ENCODE results near the gene PGM2L1. TPM values are rescaled to one million over a fixed set of nuclear protein-coding genes. Genes with fewer than 3 reads are reported as not detected.

The PGM2L1 gene
- total and polyA plus RNA-seq, 4 donors = 0.33 to 8.2 (median 1.2) TPM

DNA sequence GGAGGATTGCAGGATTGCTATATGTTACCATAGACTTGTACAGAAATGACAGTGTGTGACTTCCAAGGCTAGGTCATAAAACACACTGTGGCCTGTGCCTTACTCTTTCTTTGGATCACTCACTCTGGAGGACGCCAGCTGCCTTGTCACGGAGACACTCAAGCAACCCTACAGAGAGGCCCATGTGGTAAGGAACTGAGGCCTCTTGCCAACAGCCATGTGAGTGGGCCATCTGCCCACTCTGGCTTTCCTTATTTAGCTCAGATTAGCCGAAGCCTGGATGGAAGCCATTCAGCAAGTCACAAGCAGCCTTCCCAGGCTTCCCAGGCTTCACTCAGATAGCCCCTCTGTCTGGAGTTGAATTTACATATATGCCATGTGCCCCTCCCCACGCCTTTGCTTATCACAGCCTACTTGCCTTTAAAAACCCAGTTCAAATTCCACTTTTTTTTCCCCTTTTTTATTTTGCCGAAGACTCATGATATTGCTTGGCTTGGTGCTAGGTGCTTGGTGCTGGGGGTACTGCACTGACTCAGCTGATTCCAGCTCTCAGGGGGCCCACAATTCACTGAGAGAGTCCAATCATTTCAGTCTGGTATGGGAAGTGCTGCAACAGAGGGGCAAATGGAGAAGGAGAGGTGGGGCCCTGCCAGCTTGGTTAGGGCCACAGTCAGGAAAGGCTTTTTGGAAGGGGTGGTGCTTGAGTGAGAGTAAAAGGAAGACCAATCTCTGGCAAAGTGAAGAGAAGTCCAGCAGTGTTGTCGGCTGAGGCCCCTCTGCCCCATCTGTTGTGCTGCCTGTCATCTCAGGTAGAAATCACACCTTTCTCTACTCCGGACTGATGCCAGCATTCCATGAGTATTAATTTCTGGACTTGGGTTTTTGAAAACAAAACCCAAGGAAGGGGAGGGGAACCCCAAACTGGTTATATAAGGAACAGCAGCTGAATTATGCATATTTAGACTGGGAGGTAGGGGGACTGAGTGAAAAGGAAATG is 72.3 kb downstream of the PGM2L1 start (continued):
- TF ChIP-seq, protein P1, sequence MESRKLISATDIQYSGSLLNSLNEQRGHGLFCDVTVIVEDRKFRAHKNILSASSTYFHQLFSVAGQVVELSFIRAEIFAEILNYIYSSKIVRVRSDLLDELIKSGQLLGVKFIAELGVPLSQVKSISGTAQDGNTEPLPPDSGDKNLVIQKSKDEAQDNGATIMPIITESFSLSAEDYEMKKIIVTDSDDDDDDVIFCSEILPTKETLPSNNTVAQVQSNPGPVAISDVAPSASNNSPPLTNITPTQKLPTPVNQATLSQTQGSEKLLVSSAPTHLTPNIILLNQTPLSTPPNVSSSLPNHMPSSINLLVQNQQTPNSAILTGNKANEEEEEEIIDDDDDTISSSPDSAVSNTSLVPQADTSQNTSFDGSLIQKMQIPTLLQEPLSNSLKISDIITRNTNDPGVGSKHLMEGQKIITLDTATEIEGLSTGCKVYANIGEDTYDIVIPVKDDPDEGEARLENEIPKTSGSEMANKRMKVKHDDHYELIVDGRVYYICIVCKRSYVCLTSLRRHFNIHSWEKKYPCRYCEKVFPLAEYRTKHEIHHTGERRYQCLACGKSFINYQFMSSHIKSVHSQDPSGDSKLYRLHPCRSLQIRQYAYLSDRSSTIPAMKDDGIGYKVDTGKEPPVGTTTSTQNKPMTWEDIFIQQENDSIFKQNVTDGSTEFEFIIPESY (IDR thresholded peaks at IDR 0.05) = no peak
- TF ChIP-seq SP1 (IDR thresholded peaks at IDR 0.05) = no peak
- TF ChIP-seq NR2F2 (IDR thresholded peaks at IDR 0.05) = no peak

DNA sequence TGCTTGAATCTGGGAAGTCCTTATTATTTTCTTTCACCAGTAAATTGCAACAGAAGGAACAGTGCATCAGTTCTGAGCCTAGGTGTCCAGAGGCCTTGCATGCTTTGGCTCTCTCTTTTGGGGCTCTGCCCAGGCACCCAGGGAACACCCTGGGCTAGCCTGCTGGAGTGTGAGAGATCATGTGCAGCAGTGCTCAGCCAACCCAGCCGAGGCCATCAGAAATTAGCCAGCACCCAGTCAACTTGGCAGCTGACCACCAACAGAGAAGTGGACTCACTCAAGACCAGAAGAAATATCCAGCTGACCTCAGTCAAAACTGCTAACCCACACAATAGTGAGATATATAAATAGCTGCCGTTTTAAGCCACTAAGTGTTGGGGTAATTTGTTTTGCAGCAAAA is 75.6 kb downstream of the PGM2L1 start:
- 64% methylated on average over 2 of the region's 2 CpGs for WGBS
- Histone ChIP-seq H3K27me3 (ENCODE audit: control insufficient read depth in 4 of 4, insufficient read depth in 4 of 4, low read length in 3 of 4) (peaks cover 0 to 3% (median 0%) of the 10 kb centered on the region in 4 donors), H3K9me3 (ENCODE audit: control insufficient read depth in 4 of 4, low read length in 3 of 4) (no peaks in the 10 kb centered on the region), H3K9ac (ENCODE audit: low read depth in 1 of 2, low read length in 2 of 2) (no peak overlapping the region), H3K4me1 (ENCODE audit: control insufficient read depth in 4 of 4, insufficient read depth in 4 of 4, low read length in 3 of 4) (no peaks in the 10 kb centered on the region), H3K27ac (ENCODE audit: low read depth in 1 of 2, low read length in 2 of 2) (no peak overlapping the region), H3K4me3 (ENCODE audit: low read depth in 1 of 3, low read length in 3 of 3) (no peak overlapping the region), H3K36me3 (ENCODE audit: control insufficient read depth in 4 of 4, insufficient read depth in 3 of 4, low read depth in 1 of 4, low read length in 3 of 4) (no peaks in the 10 kb centered on the region)
- TF ChIP-seq FOXA1 (IDR thresholded peaks at IDR 0.05) (no peak), YY1 (IDR thresholded peaks at IDR 0.05) (no peak), SP1 (IDR thresholded peaks at IDR 0.05) (no peak), RXRA (IDR thresholded peaks at IDR 0.05) (no peak), GABPA (IDR thresholded peaks at IDR 0.05 in 1 of 2, conservative IDR thresholded peaks at IDR 0.05 in 1 of 2) (no peak), NR2F2 (IDR thresholded peaks at IDR 0.05) (no peak), RAD21 (IDR thresholded peaks at IDR 0.05) (no peak), MAX (IDR thresholded peaks at IDR 0.05) (no peak), EGR1 (IDR thresholded peaks at IDR 0.05; ENCODE audit: low read depth in 2 of 2) (no peak), FOXA2 (IDR thresholded peaks at IDR 0.05) (no peak), ATF3 (IDR thresholded peaks at IDR 0.05) (no peak), HNF4A (conservative IDR thresholded peaks at IDR 0.05) (no peak), TAF1 (conservative IDR thresholded peaks at IDR 0.05) (no peak), JUND (IDR thresholded peaks at IDR 0.05) (no peak)
- TF ChIP-seq, protein P1 (IDR thresholded peaks at IDR 0.05) = no peak
- TF ChIP-seq, protein P2, sequence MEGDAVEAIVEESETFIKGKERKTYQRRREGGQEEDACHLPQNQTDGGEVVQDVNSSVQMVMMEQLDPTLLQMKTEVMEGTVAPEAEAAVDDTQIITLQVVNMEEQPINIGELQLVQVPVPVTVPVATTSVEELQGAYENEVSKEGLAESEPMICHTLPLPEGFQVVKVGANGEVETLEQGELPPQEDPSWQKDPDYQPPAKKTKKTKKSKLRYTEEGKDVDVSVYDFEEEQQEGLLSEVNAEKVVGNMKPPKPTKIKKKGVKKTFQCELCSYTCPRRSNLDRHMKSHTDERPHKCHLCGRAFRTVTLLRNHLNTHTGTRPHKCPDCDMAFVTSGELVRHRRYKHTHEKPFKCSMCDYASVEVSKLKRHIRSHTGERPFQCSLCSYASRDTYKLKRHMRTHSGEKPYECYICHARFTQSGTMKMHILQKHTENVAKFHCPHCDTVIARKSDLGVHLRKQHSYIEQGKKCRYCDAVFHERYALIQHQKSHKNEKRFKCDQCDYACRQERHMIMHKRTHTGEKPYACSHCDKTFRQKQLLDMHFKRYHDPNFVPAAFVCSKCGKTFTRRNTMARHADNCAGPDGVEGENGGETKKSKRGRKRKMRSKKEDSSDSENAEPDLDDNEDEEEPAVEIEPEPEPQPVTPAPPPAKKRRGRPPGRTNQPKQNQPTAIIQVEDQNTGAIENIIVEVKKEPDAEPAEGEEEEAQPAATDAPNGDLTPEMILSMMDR (IDR thresholded peaks at IDR 0.05; ENCODE audit: low read depth, low read length, missing input control) = no peak
- TF ChIP-seq, protein P3, sequence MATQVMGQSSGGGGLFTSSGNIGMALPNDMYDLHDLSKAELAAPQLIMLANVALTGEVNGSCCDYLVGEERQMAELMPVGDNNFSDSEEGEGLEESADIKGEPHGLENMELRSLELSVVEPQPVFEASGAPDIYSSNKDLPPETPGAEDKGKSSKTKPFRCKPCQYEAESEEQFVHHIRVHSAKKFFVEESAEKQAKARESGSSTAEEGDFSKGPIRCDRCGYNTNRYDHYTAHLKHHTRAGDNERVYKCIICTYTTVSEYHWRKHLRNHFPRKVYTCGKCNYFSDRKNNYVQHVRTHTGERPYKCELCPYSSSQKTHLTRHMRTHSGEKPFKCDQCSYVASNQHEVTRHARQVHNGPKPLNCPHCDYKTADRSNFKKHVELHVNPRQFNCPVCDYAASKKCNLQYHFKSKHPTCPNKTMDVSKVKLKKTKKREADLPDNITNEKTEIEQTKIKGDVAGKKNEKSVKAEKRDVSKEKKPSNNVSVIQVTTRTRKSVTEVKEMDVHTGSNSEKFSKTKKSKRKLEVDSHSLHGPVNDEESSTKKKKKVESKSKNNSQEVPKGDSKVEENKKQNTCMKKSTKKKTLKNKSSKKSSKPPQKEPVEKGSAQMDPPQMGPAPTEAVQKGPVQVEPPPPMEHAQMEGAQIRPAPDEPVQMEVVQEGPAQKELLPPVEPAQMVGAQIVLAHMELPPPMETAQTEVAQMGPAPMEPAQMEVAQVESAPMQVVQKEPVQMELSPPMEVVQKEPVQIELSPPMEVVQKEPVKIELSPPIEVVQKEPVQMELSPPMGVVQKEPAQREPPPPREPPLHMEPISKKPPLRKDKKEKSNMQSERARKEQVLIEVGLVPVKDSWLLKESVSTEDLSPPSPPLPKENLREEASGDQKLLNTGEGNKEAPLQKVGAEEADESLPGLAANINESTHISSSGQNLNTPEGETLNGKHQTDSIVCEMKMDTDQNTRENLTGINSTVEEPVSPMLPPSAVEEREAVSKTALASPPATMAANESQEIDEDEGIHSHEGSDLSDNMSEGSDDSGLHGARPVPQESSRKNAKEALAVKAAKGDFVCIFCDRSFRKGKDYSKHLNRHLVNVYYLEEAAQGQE (IDR thresholded peaks at IDR 0.05) = no peak
- no peak for DNase-seq (ENCODE audit: low spot score)

All from liver (tissue), 9 donors.